ENCODE results near the gene ME1. TPM values are rescaled to one million over a fixed set of nuclear protein-coding genes. Genes with fewer than 3 reads are reported as not detected.

The ME1 gene
- total and polyA plus RNA-seq, 9 of the 15 experiments (the other 6 are each of a cell fraction or from before 2014, with no cell fraction given), result 3.2 to 10.4 (median 5.5) TPM

DNA sequence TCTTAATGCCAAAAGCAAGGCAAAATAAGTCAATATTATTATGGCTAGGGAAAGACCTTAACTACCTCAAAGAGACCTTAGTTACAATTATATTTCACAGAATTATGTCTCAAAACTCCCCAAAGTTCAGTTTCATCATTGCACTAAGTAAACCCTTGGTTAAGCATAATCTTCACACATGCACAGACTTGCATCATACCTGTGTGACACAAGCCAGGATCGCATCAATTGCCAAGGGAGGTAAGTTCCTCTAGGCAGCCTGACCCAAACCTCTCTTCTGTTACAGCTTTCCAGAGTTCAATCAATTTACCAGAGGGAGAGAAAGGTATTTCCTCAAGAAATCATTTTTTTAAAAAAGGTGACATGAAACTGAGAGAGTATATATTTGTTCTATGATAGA, 49.6 kb upstream of the ME1 start:
- Histone ChIP-seq H3K27ac (ENCODE audit: extremely low read depth, low read depth, low read length) (no peak overlapping the region), H3K4me2 (ENCODE audit: insufficient read depth, low read length) (no peak overlapping the region), H2AFZ (ENCODE audit: low read depth, low read length) (no peak overlapping the region), H3K4me3 (no peak overlapping the region), H3K9me3 (replicated peaks; ENCODE audit: control insufficient read depth, insufficient read depth, low read depth, low read length) (no peaks in the 10 kb centered on the region), H3K36me3 (ENCODE audit: control insufficient read depth, insufficient read depth, low read length) (no peaks in the 10 kb centered on the region), H3K79me2 (ENCODE audit: control insufficient read depth, insufficient read depth, low read length) (no peaks in the 10 kb centered on the region), H3K9me1 (ENCODE audit: control insufficient read depth, insufficient read depth, low read length) (no peaks in the 10 kb centered on the region), H3K9ac (ENCODE audit: insufficient read depth in 1 of 2, low read depth in 2 of 2, low read length in 2 of 2) (no peak overlapping the region), H4K20me1 (replicated peaks; ENCODE audit: control insufficient read depth, insufficient read depth, low read length) (no peaks in the 10 kb centered on the region), H3K4me1 (replicated peaks in 1 of 2; ENCODE audit: control insufficient read depth in 2 of 2, insufficient read depth in 2 of 2, low read length in 2 of 2) (no peaks in the 10 kb centered on the region), H3K27me3 (ENCODE audit: control insufficient read depth in 2 of 2, insufficient read depth in 2 of 2, low read length in 2 of 2) (no peaks in the 10 kb centered on the region; a peak in 1 of 5 replicates)
- ATAC-seq, result no peak
- ChIA-PET POLR2A (no interaction called here), CTCF (ENCODE audit: low intra/inter-chr PET ratio) (no interaction called here)
- no peak for FAIRE-seq
- no peak for DNase-seq (ENCODE audit: extremely low read depth in 1 of 4, low spot score in 3 of 4)
- intact Hi-C loops (cut with micrococcal nuclease), result no loop called here
- 13% methylated on average over 1 of the region's 1 CpG for WGBS (ENCODE audit: insufficient coverage, low coverage, missing lambda C conversion rate)
- BruUV-seq (replicated peaks), result no TSS peak
- in situ Hi-C loops (cut with MboI), result no loop called here
- TF ChIP-seq CEBPG (CRISPR knock-in tag; IDR thresholded peaks at IDR 0.05) (no peak), CEBPG (tag; conservative IDR thresholded peaks at IDR 0.05 in 1 of 2, IDR thresholded peaks at IDR 0.05 in 1 of 2) (0 out of 4 replicates have a peak, but pooled peaks of 1 of the 2 experiments have one; percentile 29)
- TF ChIP-seq, protein P1, sequence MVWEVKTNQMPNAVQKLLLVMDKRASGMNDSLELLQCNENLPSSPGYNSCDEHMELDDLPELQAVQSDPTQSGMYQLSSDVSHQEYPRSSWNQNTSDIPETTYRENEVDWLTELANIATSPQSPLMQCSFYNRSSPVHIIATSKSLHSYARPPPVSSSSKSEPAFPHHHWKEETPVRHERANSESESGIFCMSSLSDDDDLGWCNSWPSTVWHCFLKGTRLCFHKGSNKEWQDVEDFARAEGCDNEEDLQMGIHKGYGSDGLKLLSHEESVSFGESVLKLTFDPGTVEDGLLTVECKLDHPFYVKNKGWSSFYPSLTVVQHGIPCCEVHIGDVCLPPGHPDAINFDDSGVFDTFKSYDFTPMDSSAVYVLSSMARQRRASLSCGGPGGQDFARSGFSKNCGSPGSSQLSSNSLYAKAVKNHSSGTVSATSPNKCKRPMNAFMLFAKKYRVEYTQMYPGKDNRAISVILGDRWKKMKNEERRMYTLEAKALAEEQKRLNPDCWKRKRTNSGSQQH (CRISPR knock-in tag; IDR thresholded peaks at IDR 0.05), result no peak

DNA sequence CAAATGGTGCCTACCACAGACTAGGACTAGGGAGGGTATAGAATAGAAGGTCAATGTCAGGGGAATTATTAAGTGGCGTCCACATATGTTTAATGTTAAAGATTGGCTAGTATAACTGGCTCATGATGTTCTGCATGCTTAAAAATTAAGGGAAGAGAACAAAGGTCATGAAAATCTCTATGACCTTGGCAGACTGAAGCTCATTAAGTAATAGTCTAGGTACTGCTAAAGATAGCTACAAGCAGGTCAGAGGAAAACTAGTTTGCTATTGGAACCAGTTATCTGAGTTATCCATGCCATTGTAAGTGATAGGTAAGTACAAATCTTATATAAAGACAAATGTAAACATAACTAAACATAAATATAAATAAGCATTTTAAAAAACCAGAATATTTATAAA, 48.5 kb upstream of the ME1 start:
- intact Hi-C loops (cut with micrococcal nuclease), result no loop called here
- in situ Hi-C loops (cut with MboI), result no loop called here
- no peak overlapping the region for H3K9ac ChIP-seq (ENCODE audit: insufficient read depth in 1 of 2, low read depth in 2 of 2, low read length in 2 of 2)
- WGBS (ENCODE audit: insufficient coverage, low coverage, missing lambda C conversion rate), result 0% methylated on average over 1 of the region's 1 CpG
- no peaks in the 10 kb centered on the region for H3K9me3 ChIP-seq (replicated peaks; ENCODE audit: control insufficient read depth, insufficient read depth, low read depth, low read length)
- H4K20me1 ChIP-seq (replicated peaks; ENCODE audit: control insufficient read depth, insufficient read depth, low read length), result no peaks in the 10 kb centered on the region
- DNase-seq (ENCODE audit: extremely low read depth in 1 of 4, low spot score in 3 of 4) (no peak), FAIRE-seq (no peak), ATAC-seq (no peak)
- H3K9me1 ChIP-seq (ENCODE audit: control insufficient read depth, insufficient read depth, low read length), result no peaks in the 10 kb centered on the region
- no peak overlapping the region for H3K27ac ChIP-seq (ENCODE audit: extremely low read depth, low read depth, low read length)
- H3K36me3 ChIP-seq (ENCODE audit: control insufficient read depth, insufficient read depth, low read length), result no peaks in the 10 kb centered on the region
- H3K79me2 ChIP-seq (ENCODE audit: control insufficient read depth, insufficient read depth, low read length), result no peaks in the 10 kb centered on the region
- BruUV-seq (replicated peaks), result no TSS peak
- no peak overlapping the region for H3K4me3 ChIP-seq
- peaks cover 2% of the 10 kb centered on the region in 2 experiments; a peak in 2 of 5 replicates for H3K27me3 ChIP-seq (ENCODE audit: control insufficient read depth in 2 of 2, insufficient read depth in 2 of 2, low read length in 2 of 2)
- CTCF ChIA-PET (ENCODE audit: low intra/inter-chr PET ratio), result no interaction called here
- no peaks in the 10 kb centered on the region for H3K4me1 ChIP-seq (replicated peaks in 1 of 2; ENCODE audit: control insufficient read depth in 2 of 2, insufficient read depth in 2 of 2, low read length in 2 of 2)
- no peak overlapping the region for H3K4me2 ChIP-seq (ENCODE audit: insufficient read depth, low read length)
- H2AFZ ChIP-seq (ENCODE audit: low read depth, low read length), result no peak overlapping the region
- POLR2A ChIA-PET, result interaction anchor here (0.7 kb wide), 1 partner anchor 865 kb away, joined by 3 read pairs; no protein-coding TSS in a partner anchor
- no peak for TF ChIP-seq EZH2 (IDR thresholded peaks at IDR 0.05; ENCODE audit: borderline replicate concordance, low read depth, low read length)
- no peak for TF ChIP-seq EGR1 (conservative IDR thresholded peaks at IDR 0.05)
- no peak for TF ChIP-seq KAT2B (IDR thresholded peaks at IDR 0.05; ENCODE audit: low read depth, low read length)
- no peak for TF ChIP-seq POLR2AphosphoS2 (IDR thresholded peaks at IDR 0.05; ENCODE audit: low read length)
- TF ChIP-seq POLR3A (IDR thresholded peaks at IDR 0.05; ENCODE audit: borderline replicate concordance, extremely low read depth, insufficient read depth, insufficient read length), result no peak
- TF ChIP-seq ZKSCAN8 (CRISPR knock-in tag; IDR thresholded peaks at IDR 0.05), result no peak
- no peak for TF ChIP-seq ZNF408 (CRISPR knock-in tag; IDR thresholded peaks at IDR 0.05; ENCODE audit: low read depth)
- TF ChIP-seq, protein P2, sequence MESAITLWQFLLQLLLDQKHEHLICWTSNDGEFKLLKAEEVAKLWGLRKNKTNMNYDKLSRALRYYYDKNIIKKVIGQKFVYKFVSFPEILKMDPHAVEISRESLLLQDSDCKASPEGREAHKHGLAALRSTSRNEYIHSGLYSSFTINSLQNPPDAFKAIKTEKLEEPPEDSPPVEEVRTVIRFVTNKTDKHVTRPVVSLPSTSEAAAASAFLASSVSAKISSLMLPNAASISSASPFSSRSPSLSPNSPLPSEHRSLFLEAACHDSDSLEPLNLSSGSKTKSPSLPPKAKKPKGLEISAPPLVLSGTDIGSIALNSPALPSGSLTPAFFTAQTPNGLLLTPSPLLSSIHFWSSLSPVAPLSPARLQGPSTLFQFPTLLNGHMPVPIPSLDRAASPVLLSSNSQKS (CRISPR knock-in tag; IDR thresholded peaks at IDR 0.05), result no peak
- TF ChIP-seq, protein P3, sequence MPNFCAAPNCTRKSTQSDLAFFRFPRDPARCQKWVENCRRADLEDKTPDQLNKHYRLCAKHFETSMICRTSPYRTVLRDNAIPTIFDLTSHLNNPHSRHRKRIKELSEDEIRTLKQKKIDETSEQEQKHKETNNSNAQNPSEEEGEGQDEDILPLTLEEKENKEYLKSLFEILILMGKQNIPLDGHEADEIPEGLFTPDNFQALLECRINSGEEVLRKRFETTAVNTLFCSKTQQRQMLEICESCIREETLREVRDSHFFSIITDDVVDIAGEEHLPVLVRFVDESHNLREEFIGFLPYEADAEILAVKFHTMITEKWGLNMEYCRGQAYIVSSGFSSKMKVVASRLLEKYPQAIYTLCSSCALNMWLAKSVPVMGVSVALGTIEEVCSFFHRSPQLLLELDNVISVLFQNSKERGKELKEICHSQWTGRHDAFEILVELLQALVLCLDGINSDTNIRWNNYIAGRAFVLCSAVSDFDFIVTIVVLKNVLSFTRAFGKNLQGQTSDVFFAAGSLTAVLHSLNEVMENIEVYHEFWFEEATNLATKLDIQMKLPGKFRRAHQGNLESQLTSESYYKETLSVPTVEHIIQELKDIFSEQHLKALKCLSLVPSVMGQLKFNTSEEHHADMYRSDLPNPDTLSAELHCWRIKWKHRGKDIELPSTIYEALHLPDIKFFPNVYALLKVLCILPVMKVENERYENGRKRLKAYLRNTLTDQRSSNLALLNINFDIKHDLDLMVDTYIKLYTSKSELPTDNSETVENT (CRISPR knock-in tag; IDR thresholded peaks at IDR 0.05), result no peak

All from K562 (cell line).